Measurements from ENCODE around the gene TMCO4.

GRCh38 chr1:19675797-19676196 is 123.9 kb downstream of the TMCO4 start:
- TF ChIP-seq POLR2A (IDR thresholded peaks at IDR 0.05) (no peak), CTCF (IDR thresholded peaks at IDR 0.05) (no peak)
